ENCODE measurements around the gene CCT5.

DNA sequence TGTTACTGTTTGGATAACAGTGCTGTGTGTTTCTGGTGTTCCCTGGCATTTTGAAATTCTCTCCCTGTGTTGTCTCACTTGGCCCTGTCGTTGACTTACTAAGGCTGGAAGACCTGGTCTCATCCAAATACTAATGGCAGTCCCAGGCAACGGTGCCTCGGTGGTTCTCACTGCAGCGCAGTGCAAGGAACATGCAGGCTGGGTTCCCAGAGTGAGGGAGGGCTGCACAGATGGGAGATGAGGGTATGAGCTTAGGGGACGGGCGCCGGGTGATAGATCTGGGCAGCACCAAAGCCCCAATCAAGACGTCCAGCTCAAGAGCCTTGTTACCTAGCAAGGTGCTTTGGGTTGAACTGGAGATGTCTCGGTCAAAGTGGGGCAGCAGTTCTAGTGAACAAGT is 11.0 kb downstream of the CCT5 start:
- TF ChIP-seq, protein P1, sequence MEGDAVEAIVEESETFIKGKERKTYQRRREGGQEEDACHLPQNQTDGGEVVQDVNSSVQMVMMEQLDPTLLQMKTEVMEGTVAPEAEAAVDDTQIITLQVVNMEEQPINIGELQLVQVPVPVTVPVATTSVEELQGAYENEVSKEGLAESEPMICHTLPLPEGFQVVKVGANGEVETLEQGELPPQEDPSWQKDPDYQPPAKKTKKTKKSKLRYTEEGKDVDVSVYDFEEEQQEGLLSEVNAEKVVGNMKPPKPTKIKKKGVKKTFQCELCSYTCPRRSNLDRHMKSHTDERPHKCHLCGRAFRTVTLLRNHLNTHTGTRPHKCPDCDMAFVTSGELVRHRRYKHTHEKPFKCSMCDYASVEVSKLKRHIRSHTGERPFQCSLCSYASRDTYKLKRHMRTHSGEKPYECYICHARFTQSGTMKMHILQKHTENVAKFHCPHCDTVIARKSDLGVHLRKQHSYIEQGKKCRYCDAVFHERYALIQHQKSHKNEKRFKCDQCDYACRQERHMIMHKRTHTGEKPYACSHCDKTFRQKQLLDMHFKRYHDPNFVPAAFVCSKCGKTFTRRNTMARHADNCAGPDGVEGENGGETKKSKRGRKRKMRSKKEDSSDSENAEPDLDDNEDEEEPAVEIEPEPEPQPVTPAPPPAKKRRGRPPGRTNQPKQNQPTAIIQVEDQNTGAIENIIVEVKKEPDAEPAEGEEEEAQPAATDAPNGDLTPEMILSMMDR (IDR thresholded peaks at IDR 0.05), result no peak
- TF ChIP-seq POLR2A (IDR thresholded peaks at IDR 0.05), result no peak
